ENCODE results near the gene COL4A2. TPM values are rescaled to one million over a fixed set of nuclear protein-coding genes. Genes with fewer than 3 reads are reported as not detected.

Gene COL4A2
- total RNA-seq, 1 donor from 2014 or later: 1,414 TPM

GRCh38 chr13:110373617-110374016 is 66.5 kb downstream of the COL4A2 start:
- peaks cover 20% of the 10 kb centered on the region for H3K36me3 ChIP-seq (ENCODE audit: insufficient read depth, low read length)
- TF ChIP-seq CTCF (IDR thresholded peaks at IDR 0.05; ENCODE audit: insufficient read depth, low read depth, low read length) (no peak), EZH2 (IDR thresholded peaks at IDR 0.05; ENCODE audit: insufficient read depth, low read length) (no peak)
- Mint-ChIP-seq H3K9me3 (ENCODE audit: unreplicated experiment) (no peaks in the 10 kb centered on the region), H3K27me3 (ENCODE audit: low read depth, unreplicated experiment) (no peaks in the 10 kb centered on the region), H3K36me3 (ENCODE audit: low read depth, unreplicated experiment) (peaks cover 24% of the 10 kb centered on the region), H3K4me1 (ENCODE audit: low read depth, unreplicated experiment) (peaks cover 67% of the 10 kb centered on the region), H3K4me3 (ENCODE audit: unreplicated experiment) (no peak overlapping the region), H3K27ac (ENCODE audit: unreplicated experiment) (peak overlapping the region; percentile 63)
- H3K9ac ChIP-seq (ENCODE audit: low read length): no peak overlapping the region
- H3K79me2 ChIP-seq (ENCODE audit: insufficient read depth, low read length): peaks cover 84% of the 10 kb centered on the region
- no peaks in the 10 kb centered on the region for H3K9me3 ChIP-seq (ENCODE audit: insufficient read depth, low read depth, low read length)
- no peak overlapping the region for H3K4me2 ChIP-seq (ENCODE audit: low read length)
- peak overlapping the region; percentile 13 for H3K27ac ChIP-seq (ENCODE audit: low read depth, low read length)
- no peaks in the 10 kb centered on the region for H3K27me3 ChIP-seq (ENCODE audit: insufficient read depth, low read length)
- FAIRE-seq: no peak
- peaks cover 49% of the 10 kb centered on the region for H3K4me1 ChIP-seq (ENCODE audit: insufficient read depth, low read length)
- DNase-seq (ENCODE audit: low read depth): no peak
- no peak overlapping the region for H2AFZ ChIP-seq (ENCODE audit: low read depth, low read length)
- H3K4me3 ChIP-seq (ENCODE audit: insufficient read depth, low read depth, low read length): no peak overlapping the region
- no peaks in the 10 kb centered on the region for H4K20me1 ChIP-seq (ENCODE audit: insufficient read depth, low read length)

- Mint-ChIP-seq H3K4me3 (ENCODE audit: unreplicated experiment) (peak overlapping the region; percentile 1), H3K27me3 (ENCODE audit: low read depth, unreplicated experiment) (no peaks in the 10 kb centered on the region), H3K4me1 (ENCODE audit: low read depth, unreplicated experiment) (peaks cover 70% of the 10 kb centered on the region), H3K9me3 (ENCODE audit: unreplicated experiment) (no peaks in the 10 kb centered on the region), H3K36me3 (ENCODE audit: low read depth, unreplicated experiment) (peaks cover 23% of the 10 kb centered on the region), H3K27ac (ENCODE audit: unreplicated experiment) (no peak overlapping the region)
- Histone ChIP-seq H3K27me3 (ENCODE audit: insufficient read depth, low read length) (no peaks in the 10 kb centered on the region), H3K36me3 (ENCODE audit: insufficient read depth, low read length) (peaks cover 15% of the 10 kb centered on the region), H3K9me3 (ENCODE audit: insufficient read depth, low read depth, low read length) (no peaks in the 10 kb centered on the region), H3K27ac (ENCODE audit: low read depth, low read length) (no peak overlapping the region), H3K4me3 (ENCODE audit: insufficient read depth, low read depth, low read length) (no peak overlapping the region), H2AFZ (ENCODE audit: low read depth, low read length) (no peak overlapping the region), H3K79me2 (ENCODE audit: insufficient read depth, low read length) (peaks cover 86% of the 10 kb centered on the region), H4K20me1 (ENCODE audit: insufficient read depth, low read length) (no peaks in the 10 kb centered on the region), H3K4me2 (ENCODE audit: low read length) (no peak overlapping the region), H3K9ac (ENCODE audit: low read length) (no peak overlapping the region), H3K4me1 (ENCODE audit: insufficient read depth, low read length) (peaks cover 58% of the 10 kb centered on the region)
- no peak for FAIRE-seq
- no peak for DNase-seq (ENCODE audit: low read depth)
- TF ChIP-seq CTCF (IDR thresholded peaks at IDR 0.05; ENCODE audit: insufficient read depth, low read depth, low read length) (no peak), EZH2 (IDR thresholded peaks at IDR 0.05; ENCODE audit: insufficient read depth, low read length) (no peak)
These were observed 67.6 kb downstream of the COL4A2 start for GRCh38 chr13:110374431-110375370.

GRCh38 chr13:110376120-110376519 is 69.0 kb downstream of the COL4A2 start:
- H2AFZ ChIP-seq (ENCODE audit: low read depth, low read length): no peak overlapping the region
- H3K4me1 Mint-ChIP-seq (ENCODE audit: low read depth, unreplicated experiment): peaks cover 74% of the 10 kb centered on the region
- peak overlapping the region; percentile 8 for H3K9ac ChIP-seq (ENCODE audit: low read length)
- H3K27ac ChIP-seq (ENCODE audit: low read depth, low read length): no peak overlapping the region
- no peaks in the 10 kb centered on the region for H3K27me3 Mint-ChIP-seq (ENCODE audit: low read depth, unreplicated experiment)
- H3K4me3 ChIP-seq (ENCODE audit: insufficient read depth, low read depth, low read length): no peak overlapping the region
- H3K4me2 ChIP-seq (ENCODE audit: low read length): no peak overlapping the region
- peaks cover 85% of the 10 kb centered on the region for H3K79me2 ChIP-seq (ENCODE audit: insufficient read depth, low read length)
- H3K4me3 Mint-ChIP-seq (ENCODE audit: unreplicated experiment): peak overlapping the region; percentile 24
- H3K36me3 Mint-ChIP-seq (ENCODE audit: low read depth, unreplicated experiment): peaks cover 26% of the 10 kb centered on the region
- peaks cover 15% of the 10 kb centered on the region for H3K36me3 ChIP-seq (ENCODE audit: insufficient read depth, low read length)
- FAIRE-seq: no peak
- H3K27ac Mint-ChIP-seq (ENCODE audit: unreplicated experiment): peak overlapping the region; percentile 8
- no peaks in the 10 kb centered on the region for H3K27me3 ChIP-seq (ENCODE audit: insufficient read depth, low read length)
- H3K4me1 ChIP-seq (ENCODE audit: insufficient read depth, low read length): peaks cover 60% of the 10 kb centered on the region
- no peaks in the 10 kb centered on the region for H4K20me1 ChIP-seq (ENCODE audit: insufficient read depth, low read length)
- TF ChIP-seq EZH2 (IDR thresholded peaks at IDR 0.05; ENCODE audit: insufficient read depth, low read length): no peak
- TF ChIP-seq CTCF (IDR thresholded peaks at IDR 0.05; ENCODE audit: insufficient read depth, low read depth, low read length): no peak
- H3K9me3 Mint-ChIP-seq (ENCODE audit: unreplicated experiment): peaks cover 1% of the 10 kb centered on the region
- no peak for DNase-seq (ENCODE audit: low read depth)
- no peaks in the 10 kb centered on the region for H3K9me3 ChIP-seq (ENCODE audit: insufficient read depth, low read depth, low read length)

All from astrocyte (in vitro differentiated cells and primary cell).